Raji (cell line): ENCODE data around the gene CCDC146.

ENCODE experiments used
- POLR2A ChIP-seq: IDR thresholded peaks from 2 replicates; pipeline ENCODE4 v1.6.1; 2011; ENCODE audit warnings: low read depth, low read length, control low read depth; ENCODE audit not compliant: insufficient read depth

CCDC146 gene

GRCh38 chr7:77208416-77208815, 86.0 kb downstream of the CCDC146 start:
- TF ChIP-seq POLR2A = no peak

GRCh38 chr7:77209479-77210139, 87.2 kb downstream of the CCDC146 start:
- TF ChIP-seq POLR2A = no peak

GRCh38 chr7:77216181-77216845, 93.9 kb downstream of the CCDC146 start:
- no peak for TF ChIP-seq POLR2A

- no peak for TF ChIP-seq POLR2A
Observed at GRCh38 chr7:77217474-77218185, 95.2 kb downstream of the CCDC146 start.

DNA sequence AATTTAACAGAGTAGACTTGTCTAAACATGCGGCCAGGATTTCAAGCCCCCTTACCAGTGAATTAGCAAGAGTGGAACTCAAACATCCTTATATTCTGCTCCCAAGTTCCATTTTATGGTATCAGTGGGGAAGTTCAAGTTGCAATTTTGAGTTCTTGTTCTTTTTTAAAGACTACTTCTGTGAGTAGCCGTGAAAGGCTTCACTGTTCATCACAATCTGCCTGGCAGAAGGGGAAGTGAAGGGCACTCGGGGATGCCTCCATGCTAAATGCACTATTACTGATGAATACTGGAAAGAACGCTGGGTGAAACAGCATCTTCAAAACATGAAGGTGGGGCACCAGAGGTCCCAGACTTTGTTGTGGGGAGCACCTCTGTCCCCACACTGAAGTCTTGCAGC, 99.7 kb downstream of the CCDC146 start:
- no peak for TF ChIP-seq POLR2A

GRCh38 chr7:77222819-77223218, 100.4 kb downstream of the CCDC146 start:
- TF ChIP-seq POLR2A = no peak

DNA sequence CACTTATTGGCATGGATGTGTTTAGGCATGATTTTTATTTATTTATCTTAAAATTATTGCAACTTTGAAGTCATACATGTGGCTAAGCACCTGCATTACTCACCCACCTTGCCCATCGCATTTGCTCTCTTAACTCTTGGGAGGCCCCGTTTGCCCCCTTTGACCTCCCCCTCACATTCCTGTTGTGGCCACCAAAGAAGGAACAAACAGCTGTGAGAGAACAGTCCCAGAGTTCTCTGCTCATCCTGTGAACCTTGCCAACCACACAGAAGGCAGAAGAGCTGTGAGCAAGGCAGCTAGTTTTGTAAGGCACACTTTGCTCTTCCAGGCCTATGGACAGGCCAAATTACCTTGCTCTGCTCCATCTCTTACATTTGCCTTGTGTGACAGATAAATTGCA, 100.8 kb downstream of the CCDC146 start:
- no peak for TF ChIP-seq POLR2A

DNA sequence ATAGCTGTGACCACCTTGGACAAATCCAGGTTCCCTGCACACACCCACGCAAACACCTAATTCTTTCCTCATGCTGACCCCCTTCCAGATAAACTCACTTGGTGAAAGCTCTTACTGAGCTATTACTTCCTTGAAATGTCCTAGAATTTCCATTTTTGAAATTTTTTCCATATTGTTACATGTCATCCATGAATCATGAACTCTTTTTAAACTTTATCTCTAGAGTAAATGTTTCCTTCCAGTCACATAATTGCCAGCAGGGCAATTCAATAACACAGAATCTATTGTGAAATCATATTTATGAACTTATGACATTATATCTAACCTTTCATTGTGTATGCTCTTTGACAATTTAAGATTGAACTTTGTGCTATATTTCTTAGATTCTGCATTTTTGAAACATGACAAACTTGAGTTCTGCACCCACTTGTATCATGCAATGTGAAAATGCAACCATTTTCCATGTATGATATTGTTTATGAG, 104.0 kb downstream of the CCDC146 start:
- no peak for TF ChIP-seq POLR2A

- no peak for TF ChIP-seq POLR2A
Observed at GRCh38 chr7:77232467-77232866, 110.1 kb downstream of the CCDC146 start.

DNA sequence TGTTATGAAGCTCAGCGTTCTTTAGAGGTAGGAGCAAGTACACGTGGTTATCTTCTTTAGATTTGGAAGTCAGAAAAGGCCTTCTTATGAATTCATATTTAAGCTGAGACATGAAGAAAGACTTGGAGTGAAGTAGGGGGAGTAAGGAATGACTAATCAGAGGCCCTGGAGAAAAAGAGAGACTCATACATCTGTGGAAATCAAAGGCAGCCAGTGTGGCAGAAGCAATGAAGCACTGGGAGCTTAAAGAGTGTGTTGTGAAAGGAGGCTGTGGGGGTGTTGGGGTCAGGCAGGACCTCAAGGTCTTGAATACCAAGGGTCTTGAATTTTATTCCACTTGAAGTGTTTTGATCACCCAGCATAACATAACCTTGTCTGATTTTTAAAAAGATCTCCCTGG, 112.9 kb downstream of the CCDC146 start:
- no peak for TF ChIP-seq POLR2A

DNA sequence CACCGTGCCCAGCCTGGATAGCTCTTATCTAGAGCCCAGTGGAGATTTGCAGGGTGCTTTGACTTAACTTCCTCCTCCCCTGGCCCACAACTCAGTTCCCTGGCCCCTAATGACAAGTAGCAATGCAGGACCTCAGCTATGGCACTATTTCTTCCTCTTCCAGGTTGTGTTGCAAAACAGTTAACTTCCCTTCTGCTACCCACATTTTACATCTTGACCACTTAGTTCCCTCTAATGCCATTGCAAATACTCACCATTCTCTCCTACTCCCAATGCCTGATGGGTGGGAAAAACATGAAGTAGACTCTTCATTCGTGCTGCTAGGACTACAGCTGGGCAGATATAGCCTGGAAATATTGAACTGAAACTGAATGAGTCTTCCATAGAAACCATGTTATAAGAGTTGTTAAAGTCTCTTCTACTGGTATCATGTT, 116.3 kb downstream of the CCDC146 start:
- no peak for TF ChIP-seq POLR2A

- no peak for TF ChIP-seq POLR2A
Observed at GRCh38 chr7:77239471-77239870, 117.1 kb downstream of the CCDC146 start.

DNA sequence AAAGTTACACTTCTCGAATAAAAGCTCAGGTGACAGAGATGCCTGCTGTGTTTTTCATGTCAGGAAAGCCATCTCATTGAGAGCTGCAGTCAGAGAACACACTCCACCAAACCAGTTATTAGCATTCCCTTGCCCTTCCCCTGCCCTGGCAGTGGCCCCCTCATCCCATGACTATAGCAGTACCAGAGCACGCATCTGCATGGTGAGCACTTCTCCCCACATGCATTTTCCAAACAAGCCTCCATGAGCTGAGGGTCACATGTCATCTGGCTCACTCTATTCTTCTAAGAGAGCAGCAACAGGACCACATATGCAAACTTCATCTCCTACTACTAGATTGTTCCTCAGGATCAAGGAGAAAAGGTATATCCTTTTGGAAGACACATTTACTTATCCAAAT, 119.7 kb downstream of the CCDC146 start:
- TF ChIP-seq POLR2A = no peak

GRCh38 chr7:77242554-77242953, 120.1 kb downstream of the CCDC146 start:
- no peak for TF ChIP-seq POLR2A

GRCh38 chr7:77244222-77244934, 122.0 kb downstream of the CCDC146 start:
- TF ChIP-seq POLR2A = no peak
